ENCODE results near the gene SAMD11. TPM values are rescaled to one million over a fixed set of nuclear protein-coding genes. Genes with fewer than 3 reads are reported as not detected.
A peak's percentile ranks its signal among the peaks of the same experiment; 100 is the strongest.

SAMD11 gene
- total and polyA plus RNA-seq, 2 of the 13 experiments (the other 11 are each of a cell fraction or from before 2014, with no cell fraction given), result 0.11 TPM; not detected in 1

DNA sequence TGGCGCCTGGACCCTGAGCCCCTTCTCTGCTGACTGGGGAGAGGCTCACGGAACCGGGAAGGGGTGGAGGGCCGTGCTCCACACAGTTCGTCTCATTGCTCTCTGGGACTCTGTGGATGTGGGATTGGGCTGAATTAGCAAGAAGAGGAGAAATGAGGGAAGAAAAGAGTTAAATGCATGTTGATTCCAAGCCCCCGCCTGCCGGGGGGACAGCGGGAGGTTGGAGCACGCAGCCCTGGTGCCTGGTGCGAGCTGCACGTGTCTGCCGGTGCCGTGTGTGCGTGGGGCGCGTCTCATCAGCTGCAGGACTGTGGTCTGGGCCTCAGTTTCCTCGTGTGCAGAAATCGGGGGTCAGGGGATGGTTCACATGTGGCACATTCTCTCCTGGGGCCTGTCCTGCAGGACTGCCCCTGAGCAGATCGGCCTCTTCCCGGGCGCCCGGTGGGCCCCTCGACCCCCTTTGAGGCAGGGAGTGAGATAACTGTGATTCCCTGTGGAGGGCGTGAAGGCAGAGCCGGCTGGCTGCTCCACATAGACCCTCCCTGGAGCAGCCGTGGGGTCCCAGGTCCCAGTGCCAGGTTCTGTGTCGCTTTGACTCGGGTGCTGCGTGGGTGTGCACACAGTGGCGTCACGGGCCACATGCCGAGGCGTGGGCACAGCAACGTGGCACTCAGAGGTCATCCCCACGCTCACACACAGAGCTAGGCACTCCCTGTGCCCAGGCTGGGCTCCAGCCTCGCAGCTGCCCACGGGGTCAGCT is 11.4 kb downstream of the SAMD11 start:
- no peaks in the 10 kb centered on the region for H3K36me3 ChIP-seq (replicated peaks in 1 of 2; ENCODE audit: control insufficient read depth in 1 of 2, insufficient read depth in 2 of 2, low read length in 2 of 2)
- POLR2A ChIA-PET, result no interaction called here

DNA sequence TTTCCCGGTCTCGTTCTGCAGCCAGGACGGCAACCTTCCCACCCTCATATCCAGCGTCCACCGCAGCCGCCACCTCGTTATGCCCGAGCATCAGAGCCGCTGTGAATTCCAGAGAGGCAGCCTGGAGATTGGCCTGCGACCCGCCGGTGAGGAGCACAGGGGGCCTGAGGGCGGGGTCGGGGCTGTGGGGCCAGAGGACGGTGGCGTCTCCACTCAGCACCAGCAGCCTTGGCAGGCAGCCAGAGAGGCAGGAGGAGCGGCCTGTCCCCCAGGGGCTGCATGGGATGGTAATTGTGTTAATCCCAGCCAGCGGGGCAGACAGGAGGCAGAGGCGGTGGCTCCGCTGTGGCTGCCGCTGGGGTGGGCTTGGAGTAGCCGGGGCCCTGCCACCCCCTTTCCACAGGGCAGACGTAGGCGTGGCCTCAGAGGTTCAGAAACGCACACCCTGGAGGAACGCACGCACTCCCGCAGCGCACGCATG is 12.1 kb downstream of the SAMD11 start:
- peaks cover 26 to 83% of the 10 kb centered on the region in 2 experiments for H3K27me3 ChIP-seq (ENCODE audit: control insufficient read depth in 1 of 2, insufficient read depth in 2 of 2, low read length in 2 of 2)
- no peak for ATAC-seq
- 2% methylated on average over 13 of the region's 30 CpGs for WGBS (ENCODE audit: low lambda C conversion rate)
- peaks cover 25% of the 10 kb centered on the region for H3K4me1 ChIP-seq (ENCODE audit: insufficient read depth, low read length)
- H3K9ac ChIP-seq (ENCODE audit: insufficient read depth, low read depth, low read length), result no peak overlapping the region
- H3K4me2 ChIP-seq (ENCODE audit: low read depth, low read length), result no peak overlapping the region
- no peaks in the 10 kb centered on the region for H4K20me1 ChIP-seq (ENCODE audit: insufficient read depth, low read length)
- H3K9me3 ChIP-seq (ENCODE audit: low read length), result no peaks in the 10 kb centered on the region
- intact Hi-C loops (cut with micrococcal nuclease; ENCODE audit: unreplicated experiment), result no loop called here
- no peak for DNase-seq (ENCODE audit: low spot score)
- BruUV-seq (replicated peaks), result no TSS peak
- no peaks in the 10 kb centered on the region for H3K79me2 ChIP-seq (ENCODE audit: insufficient read depth, low read length)
- H2AFZ ChIP-seq (ENCODE audit: low read length), result no peak overlapping the region
- FAIRE-seq, result no peak
- TF ChIP-seq ZNF790 (CRISPR knock-in tag; IDR thresholded peaks at IDR 0.05; ENCODE audit: borderline replicate concordance), result no peak
- TF ChIP-seq, protein P1, sequence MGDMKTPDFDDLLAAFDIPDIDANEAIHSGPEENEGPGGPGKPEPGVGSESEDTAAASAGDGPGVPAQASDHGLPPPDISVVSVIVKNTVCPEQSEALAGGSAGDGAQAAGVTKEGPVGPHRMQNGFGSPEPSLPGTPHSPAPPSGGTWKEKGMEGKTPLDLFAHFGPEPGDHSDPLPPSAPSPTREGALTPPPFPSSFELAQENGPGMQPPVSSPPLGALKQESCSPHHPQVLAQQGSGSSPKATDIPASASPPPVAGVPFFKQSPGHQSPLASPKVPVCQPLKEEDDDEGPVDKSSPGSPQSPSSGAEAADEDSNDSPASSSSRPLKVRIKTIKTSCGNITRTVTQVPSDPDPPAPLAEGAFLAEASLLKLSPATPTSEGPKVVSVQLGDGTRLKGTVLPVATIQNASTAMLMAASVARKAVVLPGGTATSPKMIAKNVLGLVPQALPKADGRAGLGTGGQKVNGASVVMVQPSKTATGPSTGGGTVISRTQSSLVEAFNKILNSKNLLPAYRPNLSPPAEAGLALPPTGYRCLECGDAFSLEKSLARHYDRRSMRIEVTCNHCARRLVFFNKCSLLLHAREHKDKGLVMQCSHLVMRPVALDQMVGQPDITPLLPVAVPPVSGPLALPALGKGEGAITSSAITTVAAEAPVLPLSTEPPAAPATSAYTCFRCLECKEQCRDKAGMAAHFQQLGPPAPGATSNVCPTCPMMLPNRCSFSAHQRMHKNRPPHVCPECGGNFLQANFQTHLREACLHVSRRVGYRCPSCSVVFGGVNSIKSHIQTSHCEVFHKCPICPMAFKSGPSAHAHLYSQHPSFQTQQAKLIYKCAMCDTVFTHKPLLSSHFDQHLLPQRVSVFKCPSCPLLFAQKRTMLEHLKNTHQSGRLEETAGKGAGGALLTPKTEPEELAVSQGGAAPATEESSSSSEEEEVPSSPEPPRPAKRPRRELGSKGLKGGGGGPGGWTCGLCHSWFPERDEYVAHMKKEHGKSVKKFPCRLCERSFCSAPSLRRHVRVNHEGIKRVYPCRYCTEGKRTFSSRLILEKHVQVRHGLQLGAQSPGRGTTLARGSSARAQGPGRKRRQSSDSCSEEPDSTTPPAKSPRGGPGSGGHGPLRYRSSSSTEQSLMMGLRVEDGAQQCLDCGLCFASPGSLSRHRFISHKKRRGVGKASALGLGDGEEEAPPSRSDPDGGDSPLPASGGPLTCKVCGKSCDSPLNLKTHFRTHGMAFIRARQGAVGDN (CRISPR knock-in tag; IDR thresholded peaks at IDR 0.05), result 0 out of 2 replicates have a peak, but pooled peaks have one; percentile 7
- no peak overlapping the region for H3K4me3 ChIP-seq (replicated peaks in 1 of 3; ENCODE audit: insufficient read depth in 1 of 3, low read depth in 2 of 3, low read length in 3 of 3)
- no peaks in the 10 kb centered on the region for H3K36me3 ChIP-seq (replicated peaks in 1 of 2; ENCODE audit: control insufficient read depth in 1 of 2, insufficient read depth in 2 of 2, low read length in 2 of 2)
- no peak overlapping the region for H3K27ac ChIP-seq (ENCODE audit: extremely low read length, insufficient read depth, low read length)
- POLR2A ChIA-PET, result no interaction called here
- in situ Hi-C loops (cut with HindIII; ENCODE audit: extremely low pct_ligation_motif_present, low pct_unique_long_range_greater_than_20kb), result no loop called here
- CTCF ChIA-PET (ENCODE audit: low intra/inter-chr PET ratio, low total read pairs), result no interaction called here

More for the DNA sequence above, 11.4 kb downstream of the SAMD11 start:
- no TSS peak for BruUV-seq (replicated peaks)
- DNase-seq (ENCODE audit: low spot score) (no peak), ATAC-seq (no peak), FAIRE-seq (no peak)
- CTCF ChIA-PET (ENCODE audit: low intra/inter-chr PET ratio, low total read pairs), result no interaction called here
- Histone ChIP-seq H4K20me1 (ENCODE audit: insufficient read depth, low read length) (no peaks in the 10 kb centered on the region), H3K4me1 (ENCODE audit: insufficient read depth, low read length) (peaks cover 20% of the 10 kb centered on the region), H3K9me3 (ENCODE audit: low read length) (no peaks in the 10 kb centered on the region), H3K79me2 (ENCODE audit: insufficient read depth, low read length) (no peaks in the 10 kb centered on the region), H3K9ac (ENCODE audit: insufficient read depth, low read depth, low read length) (no peak overlapping the region), H3K4me2 (ENCODE audit: low read depth, low read length) (no peak overlapping the region), H3K27ac (ENCODE audit: extremely low read length, insufficient read depth, low read length) (no peak overlapping the region), H2AFZ (ENCODE audit: low read length) (no peak overlapping the region), H3K4me3 (replicated peaks in 1 of 3; ENCODE audit: insufficient read depth in 1 of 3, low read depth in 2 of 3, low read length in 3 of 3) (no peak overlapping the region), H3K27me3 (ENCODE audit: control insufficient read depth in 1 of 2, insufficient read depth in 2 of 2, low read length in 2 of 2) (peaks cover 24 to 83% of the 10 kb centered on the region in 2 experiments)
- intact Hi-C loops (cut with micrococcal nuclease; ENCODE audit: unreplicated experiment), result no loop called here
- no peak for TF ChIP-seq STAT5B (CRISPR knock-in tag; IDR thresholded peaks at IDR 0.05)
- TF ChIP-seq EZH2 (conservative IDR thresholded peaks at IDR 0.05; ENCODE audit: low read depth, low read length), result peak; percentile 93
- 7% methylated on average over 16 of the region's 37 CpGs for WGBS (ENCODE audit: low lambda C conversion rate)
- in situ Hi-C loops (cut with HindIII; ENCODE audit: extremely low pct_ligation_motif_present, low pct_unique_long_range_greater_than_20kb), result no loop called here

Data from HepG2 (cell line).